ENCODE data around the gene OR2Z1.
"Not testable (repeated sequence)": the region's sequence is repeated elsewhere in the genome, so short reads cannot be mapped to it uniquely, and the experiment has no call there.

The OR2Z1 gene

GRCh38 chr19:8702350-8702749 lies 19.1 kb upstream of the OR2Z1 start:
- FAIRE-seq, result no peak
- no peak for DNase-seq (ENCODE audit: insufficient read length, low spot score)

DNA sequence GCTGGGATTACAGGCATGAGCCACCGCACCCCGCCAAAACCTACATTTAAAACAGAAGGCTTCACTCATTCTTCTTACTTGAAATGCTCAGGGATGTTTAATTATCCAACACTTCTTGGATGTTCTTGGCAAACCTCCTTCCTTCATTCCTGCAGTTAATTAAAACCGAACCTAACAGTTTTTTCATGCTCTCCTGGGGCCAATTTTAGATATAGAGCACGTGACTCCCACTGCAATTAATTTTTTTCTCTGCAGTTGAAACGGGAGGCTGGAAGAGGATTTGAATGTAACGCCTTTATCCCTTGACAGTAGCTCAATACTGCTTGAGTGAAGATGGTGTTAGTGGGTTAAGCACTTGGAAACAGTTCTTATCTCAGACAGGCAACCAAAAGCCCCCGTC lies 18.2 kb upstream of the OR2Z1 start:
- FAIRE-seq, result no peak
- DNase-seq (ENCODE audit: insufficient read length, low spot score), result no peak

DNA sequence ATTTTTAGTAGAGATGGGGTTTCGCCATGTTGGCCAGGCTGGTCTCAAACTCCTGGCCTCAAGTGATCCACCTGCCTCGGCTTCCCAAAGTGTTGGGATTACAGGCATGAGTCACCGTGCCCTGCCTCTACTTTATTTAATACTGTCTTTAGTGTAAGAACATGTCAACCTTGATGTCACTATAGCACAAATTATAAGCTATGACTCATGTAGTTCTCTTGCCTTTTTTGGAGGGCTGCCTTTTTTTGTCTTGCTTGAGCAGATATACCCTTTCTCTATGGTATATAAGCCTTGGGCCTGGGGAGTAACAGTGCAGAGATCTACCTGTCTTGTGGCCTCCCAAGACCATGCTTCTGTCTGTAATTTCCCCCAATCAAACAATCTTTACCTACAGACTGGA lies 16.1 kb upstream of the OR2Z1 start:
- FAIRE-seq; DNase-seq (ENCODE audit: insufficient read length, low spot score): not testable (repeated sequence)

DNA sequence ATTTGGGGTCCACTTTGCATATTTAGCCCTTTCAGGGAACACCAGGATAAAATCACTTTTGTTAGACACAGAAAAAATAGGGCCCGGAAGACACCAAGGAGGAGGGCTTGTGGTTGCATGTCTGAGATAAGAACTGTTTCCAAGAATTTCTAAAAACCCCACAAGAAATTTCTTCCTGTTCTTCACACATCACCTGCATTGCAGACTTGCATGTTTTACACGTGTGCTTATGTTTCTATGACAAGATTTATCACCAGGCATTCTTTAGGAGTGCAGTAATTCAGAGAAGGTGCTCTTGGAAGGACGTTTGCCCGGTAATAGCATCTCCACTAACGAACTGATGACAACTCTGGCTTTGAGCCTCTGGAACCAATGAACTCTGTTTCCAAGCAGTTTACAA lies 15.7 kb upstream of the OR2Z1 start:
- DNase-seq (ENCODE audit: insufficient read length, low spot score), result no peak

GRCh38 chr19:8710337-8710736 lies 11.1 kb upstream of the OR2Z1 start:
- not testable (repeated sequence) for FAIRE-seq; DNase-seq (ENCODE audit: insufficient read length, low spot score)

More for the DNA sequence above, 15.7 kb upstream of the OR2Z1 start:
- FAIRE-seq, result no peak

DNA sequence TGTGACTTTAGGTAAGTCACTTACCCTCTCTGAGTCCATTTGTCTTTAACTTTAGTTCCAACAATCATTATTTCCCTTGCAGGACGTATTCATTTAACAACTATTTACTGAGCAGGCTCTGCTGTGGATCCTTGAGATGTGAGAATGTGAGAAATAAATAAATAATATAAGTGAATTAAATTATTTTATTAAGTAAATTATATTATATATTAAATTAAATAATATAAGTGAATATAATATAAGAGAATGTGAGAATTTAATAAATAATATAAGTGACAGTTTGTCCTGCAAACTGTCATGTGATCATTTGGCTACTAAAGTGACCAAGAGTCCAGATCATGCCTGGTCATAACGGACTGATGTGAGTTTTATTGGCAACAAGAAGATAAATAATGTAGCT lies 598 bp downstream of the OR2Z1 start:
- no peak for DNase-seq (ENCODE audit: insufficient read length, low spot score)
- FAIRE-seq, result no peak

- no peak for FAIRE-seq
- no peak for DNase-seq (ENCODE audit: insufficient read length, low spot score)
Measured at GRCh38 chr19:8724276-8724675, 2.8 kb downstream of the OR2Z1 start.

GRCh38 chr19:8731428-8732169 lies 10.2 kb downstream of the OR2Z1 start:
- FAIRE-seq, result no peak
- DNase-seq (ENCODE audit: insufficient read length, low spot score), result no peak

- no peak for FAIRE-seq
- no peak for DNase-seq (ENCODE audit: insufficient read length, low spot score)
Measured at GRCh38 chr19:8738377-8738776, 16.9 kb downstream of the OR2Z1 start.

- DNase-seq (ENCODE audit: insufficient read length, low spot score); FAIRE-seq: not testable (repeated sequence)
Measured at GRCh38 chr19:8739291-8740065, 18.0 kb downstream of the OR2Z1 start.

- not testable (repeated sequence) for FAIRE-seq
Measured at GRCh38 chr19:8767257-8767656, 45.8 kb downstream of the OR2Z1 start.

DNA sequence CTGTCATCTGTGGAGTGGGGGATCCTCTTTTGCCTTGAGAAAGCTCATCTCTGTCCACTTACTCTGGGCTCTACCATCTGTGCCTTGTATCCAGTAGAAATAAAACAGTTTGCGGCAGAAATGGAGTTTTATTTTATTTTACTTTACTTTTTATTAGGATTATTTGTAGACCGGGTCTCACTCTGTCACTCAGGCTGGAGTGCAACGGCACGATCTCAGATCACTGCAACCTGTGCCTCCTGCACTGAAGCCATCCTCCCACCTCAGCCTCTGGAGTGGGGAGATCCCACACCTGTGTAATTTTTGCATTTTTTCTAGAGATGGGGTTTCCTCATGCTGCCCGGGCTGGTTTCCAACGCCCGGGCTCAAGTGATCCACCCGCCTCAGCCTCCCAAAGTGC lies 47.8 kb downstream of the OR2Z1 start:
- not testable (repeated sequence) for DNase-seq (ENCODE audit: insufficient read length, low spot score); FAIRE-seq

More at GRCh38 chr19:8767257-8767656, 45.8 kb downstream of the OR2Z1 start:
- not testable (repeated sequence) for DNase-seq (ENCODE audit: insufficient read length, low spot score)

- DNase-seq (ENCODE audit: insufficient read length, low spot score); FAIRE-seq: not testable (repeated sequence)
Measured at GRCh38 chr19:8773587-8773986, 52.2 kb downstream of the OR2Z1 start.
